HG03520 (cell line): ENCODE data around the gene PDE6A.
"Not testable (repeated sequence)": the region's sequence is repeated elsewhere in the genome, so short reads cannot be mapped to it uniquely, and the experiment has no call there.

ENCODE experiments used
- ATAC-seq: cut with Tn5 transposase; IDR thresholded peaks from one replicate; pipeline ENCODE4 v1.9.1; 2021; ENCODE audit warnings: mild to moderate bottlenecking, moderate library complexity; ENCODE audit not compliant: unreplicated experiment

The PDE6A gene

DNA sequence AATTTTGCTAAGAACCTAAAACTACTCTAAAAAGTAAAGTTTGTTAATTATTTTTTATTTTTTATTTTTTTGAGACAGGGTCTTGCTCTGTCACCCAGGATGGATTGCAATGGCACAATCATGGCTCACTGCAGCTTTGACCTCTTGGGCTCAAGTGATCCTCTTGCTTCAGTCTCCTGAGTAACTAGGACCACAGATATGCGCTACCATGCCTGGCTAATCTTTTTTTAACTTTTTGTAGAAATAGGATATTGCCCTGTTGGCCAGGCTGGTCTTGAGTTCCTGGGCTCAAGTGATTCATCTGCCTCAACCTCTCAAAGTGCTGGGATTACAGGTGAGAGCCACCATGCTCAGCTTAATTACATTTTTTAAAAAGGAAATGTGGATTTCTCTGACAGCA, 45.8 kb downstream of the PDE6A start:
- ATAC-seq, result no peak

DNA sequence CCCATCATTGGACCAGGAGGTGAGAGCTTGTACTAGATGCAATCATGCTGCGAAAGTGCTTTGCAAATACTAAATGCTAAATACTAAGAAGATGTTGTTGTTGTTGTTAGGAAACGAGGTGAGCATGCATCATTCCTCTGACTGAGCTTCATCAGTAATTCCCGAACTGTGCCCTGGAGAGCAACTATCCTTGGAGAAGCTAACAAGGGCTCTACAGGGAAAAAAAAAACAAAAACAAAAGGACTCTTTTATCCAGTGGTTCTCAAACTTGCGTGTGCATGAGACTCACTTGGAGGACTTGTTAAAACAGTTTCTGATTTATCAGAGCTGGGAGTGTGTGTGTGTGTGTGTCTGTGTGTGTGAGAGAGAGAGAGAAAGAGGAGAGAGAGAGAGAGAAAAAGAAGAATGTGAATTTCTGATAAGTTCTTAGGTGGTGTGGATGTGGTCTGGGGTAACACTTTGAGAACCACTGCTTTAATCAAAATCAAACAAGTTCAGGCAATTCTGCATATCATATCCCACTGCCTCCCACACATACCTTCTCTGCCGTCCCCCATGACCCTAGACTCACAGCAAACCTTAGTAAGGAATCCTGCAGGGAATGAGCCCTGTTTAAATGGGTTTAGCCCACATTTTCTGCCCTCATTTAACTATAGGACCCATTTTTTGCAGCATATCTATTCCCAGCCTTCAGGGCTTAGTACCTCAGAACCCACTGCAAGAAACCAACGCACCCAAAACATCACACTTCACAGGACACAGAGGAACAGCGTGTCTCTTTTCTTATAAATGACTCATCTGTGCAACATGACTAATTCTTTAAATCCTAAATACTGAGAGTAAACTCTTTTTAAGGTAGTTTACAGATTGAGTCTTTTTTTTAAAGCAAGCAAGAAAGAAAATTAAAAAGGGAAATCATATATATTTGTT, 48.9 kb downstream of the PDE6A start:
- no peak for ATAC-seq

DNA sequence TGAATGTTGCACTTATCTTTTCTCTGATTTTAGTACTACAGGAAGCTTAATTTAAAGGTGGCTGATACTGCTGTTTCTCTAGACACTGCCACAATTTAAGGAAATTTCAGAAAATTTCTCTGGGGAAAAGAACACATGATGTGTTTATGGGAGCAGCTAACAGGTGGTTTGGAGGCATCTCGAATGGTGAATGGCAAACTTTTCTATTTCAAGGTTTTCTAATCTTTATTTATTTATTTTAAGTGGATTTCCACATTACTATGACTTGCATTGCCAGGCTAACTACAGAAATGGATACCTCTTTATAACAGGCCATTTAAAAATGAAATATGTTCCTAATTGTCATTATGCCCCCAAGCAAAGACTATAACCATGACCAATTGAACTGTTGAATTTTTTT, 50.4 kb downstream of the PDE6A start:
- no peak for ATAC-seq

DNA sequence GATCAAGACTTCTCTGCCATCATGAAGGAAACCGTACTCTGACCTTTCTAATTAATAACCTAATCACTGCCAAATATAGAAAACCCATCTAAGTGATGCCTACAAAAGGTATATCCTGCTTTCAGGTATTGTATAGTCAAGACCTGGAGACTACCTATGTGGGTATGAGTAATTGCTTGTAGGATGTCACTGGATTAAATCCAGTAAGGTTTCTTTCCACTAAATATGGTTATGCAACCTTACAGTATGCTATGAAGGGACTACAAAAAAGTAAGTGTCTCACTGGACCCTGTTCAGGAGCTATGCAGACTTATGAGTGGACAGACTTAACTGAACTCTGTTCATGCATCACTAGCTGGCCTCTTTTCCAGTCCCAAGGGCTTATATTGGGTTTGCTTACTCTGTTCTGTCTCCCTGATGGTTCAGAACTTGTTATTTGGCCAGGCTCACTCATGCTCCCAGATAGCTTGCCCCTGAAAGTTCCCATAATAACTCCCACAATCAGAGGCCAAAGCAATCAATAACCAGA, 51.1 kb downstream of the PDE6A start:
- ATAC-seq, result no peak

DNA sequence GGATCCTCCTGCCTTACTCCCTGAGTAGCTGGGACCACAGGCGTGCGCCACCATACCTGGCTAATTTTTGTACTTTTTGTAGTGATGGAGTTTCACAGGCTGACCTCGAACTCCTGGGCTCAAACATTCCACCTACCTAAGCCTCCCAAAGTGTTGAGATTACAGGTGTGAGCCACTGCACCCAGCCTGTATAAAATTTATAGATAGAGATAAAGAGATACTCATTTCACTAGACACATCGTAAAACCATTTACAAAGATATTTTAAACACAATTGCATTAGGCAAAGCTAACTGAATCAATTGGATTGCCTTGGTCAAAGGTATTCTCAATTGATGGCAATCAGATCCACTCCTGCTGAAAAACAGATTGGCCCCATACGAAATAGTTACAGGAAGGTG, 52.0 kb downstream of the PDE6A start:
- ATAC-seq, result no peak

DNA sequence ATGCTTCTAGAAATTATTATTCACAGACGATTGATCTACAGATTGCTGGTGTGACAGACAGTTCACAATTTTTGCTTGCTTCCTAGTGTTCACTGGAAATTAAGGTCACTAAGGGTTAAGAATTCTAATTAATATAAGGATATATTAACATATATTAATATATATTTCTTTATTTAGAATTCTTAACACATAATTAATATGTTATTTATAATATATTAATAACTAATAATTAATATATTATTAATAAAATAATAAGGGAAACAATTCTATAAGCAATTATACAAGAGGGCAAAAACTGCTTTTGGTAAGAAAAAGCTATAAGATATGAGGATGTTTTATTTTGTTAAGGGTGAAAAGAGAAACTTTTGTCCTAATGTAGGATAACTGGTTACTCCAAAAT, 56.3 kb downstream of the PDE6A start:
- ATAC-seq, result no peak

DNA sequence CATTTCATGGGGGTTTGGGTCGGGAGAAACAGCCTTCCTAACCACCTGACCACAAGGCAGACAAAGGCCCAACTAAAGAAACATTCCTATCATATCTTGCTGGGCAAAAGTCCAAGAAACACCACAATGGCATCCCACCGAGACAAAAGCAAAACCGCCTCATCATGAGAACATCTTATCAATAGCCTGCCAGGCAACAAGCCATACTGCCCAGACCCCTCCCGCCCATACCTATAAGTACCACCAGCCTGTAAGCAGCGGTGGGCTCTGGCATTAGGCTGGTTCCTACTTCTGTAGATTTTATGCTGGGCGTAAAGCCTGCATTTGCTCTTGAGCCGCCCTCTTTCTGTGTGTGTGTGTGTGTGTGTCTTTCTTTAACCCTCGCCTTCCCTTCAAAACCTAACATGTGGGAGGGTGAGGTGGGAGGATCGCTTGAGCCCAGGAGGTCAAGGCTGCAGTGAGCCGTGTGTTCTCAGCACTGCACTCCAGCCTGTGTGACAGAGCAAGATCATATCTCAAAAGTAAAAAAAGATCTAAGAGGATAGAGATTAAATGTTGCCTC, 56.9 kb downstream of the PDE6A start:
- no peak for ATAC-seq

DNA sequence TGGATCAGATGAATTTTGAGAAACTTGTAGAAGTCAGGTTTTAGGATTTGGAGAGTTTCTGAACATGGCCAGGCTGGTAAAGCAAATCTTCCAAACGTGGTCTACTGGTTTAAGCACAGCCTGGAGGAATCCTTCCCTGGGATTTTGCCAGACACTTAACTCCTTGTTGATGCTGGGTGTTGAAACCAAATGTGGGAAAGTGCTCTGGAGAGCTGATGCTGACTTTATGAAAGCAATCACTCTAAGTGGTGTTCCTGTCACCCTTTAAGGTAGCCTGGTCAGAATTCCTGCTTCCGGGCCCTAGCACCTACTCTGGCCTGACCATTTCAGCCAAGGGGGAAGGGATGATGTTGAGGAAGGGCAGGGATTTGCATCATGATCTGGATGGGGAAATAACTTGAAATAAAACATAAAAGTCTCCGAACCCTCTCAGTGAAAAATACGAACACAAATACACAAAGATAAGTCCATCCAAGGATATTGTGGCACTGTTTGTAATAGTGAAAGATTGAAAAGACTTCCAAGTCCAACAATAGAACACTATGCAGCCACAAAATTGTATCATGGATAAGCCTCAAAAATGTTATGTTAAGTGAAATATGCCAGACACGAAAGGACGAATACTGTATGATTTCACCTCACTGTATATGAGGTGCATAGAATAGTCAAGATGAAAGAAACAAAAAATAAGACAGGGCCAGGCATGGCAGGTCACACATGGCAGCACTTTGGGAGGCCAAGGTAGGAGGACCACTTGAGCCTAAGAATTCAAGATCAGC, 57.7 kb downstream of the PDE6A start:
- no peak for ATAC-seq

DNA sequence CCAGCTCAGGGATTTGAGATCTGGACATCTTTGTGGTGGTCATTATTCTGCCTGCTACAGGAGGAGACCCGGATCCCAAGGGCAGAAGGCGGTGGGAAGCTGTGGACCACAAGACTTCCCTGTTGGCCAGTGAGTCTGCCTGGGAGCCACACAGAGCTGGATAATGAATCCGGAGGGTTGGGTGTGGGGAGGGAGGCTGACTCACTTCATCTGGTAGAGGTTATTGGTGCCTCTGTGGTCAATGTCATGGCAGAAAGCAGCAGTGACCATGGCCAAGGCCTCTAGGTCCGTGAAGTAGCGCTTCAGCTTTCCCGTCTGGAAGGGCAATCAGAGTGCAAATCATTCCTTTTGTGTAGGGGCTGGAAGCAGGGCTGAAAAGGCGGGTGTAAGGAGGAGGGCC, 58.5 kb downstream of the PDE6A start:
- no peak for ATAC-seq

DNA sequence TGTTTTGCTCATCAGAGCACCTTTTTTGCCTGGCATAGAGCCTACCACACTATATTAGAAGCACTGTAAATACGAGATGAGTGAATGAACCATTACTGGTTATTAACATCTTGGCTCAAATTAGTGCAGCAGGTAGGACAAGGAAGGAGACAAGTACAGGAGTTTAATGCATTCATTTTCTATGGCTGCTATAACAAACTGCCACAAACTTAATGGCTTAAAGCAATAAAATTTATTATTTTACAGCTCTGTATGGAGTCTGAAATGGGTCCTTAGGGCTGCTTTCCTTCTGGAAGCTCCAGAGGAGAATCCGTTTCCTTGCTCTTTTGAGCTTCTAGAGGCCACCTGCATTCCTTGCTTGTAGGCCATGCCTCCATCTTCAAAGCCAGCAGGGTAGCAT, 59.1 kb downstream of the PDE6A start:
- no peak for ATAC-seq

DNA sequence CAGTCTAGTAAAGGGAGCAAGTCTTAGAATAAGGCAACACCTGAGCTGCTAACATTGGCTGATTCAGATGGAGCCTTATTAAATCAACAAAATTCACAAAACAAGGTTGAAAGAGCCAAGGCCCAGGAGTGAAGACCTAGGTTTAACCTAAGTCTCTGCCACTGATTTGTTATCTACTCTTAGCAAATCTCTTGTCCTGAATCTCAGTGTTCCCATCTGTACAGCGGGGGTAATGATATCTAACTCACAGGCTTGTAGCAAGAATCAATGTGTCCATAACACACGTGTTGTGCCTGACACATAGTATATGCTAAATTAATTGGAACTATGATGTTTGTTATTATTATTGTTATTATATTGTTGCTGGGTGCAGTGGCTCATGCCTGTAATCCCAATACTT, 61.0 kb downstream of the PDE6A start:
- ATAC-seq, result no peak

DNA sequence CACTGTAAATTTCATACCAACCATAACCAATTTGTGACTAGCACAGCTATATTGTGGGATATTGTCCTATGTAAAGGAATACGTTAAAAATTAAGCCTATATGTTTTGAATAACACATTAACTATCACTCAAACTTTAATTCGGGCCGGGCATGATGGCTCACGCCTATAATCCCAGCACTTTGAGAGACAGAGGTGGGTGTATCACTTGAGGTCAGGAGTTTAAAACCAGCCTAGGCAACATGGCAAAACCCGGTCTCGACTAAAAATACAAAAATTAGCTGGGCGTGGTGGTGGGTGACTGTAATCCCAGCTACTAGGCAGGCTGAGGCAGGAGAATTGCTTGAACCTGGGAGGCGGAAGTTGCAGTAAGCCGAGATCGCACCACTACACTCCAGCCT, 62.0 kb downstream of the PDE6A start:
- not testable (repeated sequence) for ATAC-seq

DNA sequence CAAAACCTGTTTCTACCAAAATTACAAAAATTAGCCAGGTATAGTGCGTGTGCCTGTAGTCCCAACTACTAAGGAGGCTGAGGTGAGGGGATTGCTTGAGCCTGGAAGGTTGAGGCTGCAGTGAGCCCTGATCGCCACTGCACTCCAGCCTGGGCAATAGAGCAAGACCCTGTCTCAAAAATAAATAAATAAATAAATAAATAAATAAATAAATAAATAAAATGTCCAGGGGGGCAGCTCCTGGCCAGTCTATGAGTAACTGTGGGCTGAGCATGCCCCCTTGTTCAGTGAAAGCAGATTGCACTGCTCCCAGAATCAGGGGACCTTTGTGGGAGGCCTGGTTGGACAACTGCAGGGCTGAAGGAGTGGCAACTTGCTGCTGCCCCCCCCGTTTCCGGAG, 62.7 kb downstream of the PDE6A start:
- no peak for ATAC-seq

DNA sequence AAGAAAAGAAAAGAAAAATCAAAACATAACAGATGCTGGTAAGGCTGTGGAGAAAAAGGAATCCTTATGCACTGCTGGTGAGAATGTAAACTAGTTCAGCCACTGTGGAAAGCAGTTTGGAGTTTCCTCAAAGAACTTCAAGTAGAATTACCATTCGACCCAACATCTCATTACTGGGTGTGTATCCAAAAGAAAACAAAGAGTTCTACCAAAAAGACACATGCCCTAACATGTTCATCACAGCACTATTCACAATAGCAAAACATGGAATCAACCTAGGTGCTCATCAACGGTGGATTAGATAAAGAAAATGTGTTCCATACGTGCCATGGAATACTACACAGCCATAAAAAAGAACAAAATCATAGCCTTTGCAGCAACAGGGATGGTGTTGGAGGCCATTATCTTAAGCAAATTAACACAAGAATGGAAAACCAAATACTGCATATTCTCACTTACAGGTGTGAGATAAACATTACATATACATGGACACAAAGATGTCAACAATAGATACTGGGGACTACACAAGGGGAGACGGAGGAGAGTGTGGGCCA, 63.4 kb downstream of the PDE6A start:
- no peak for ATAC-seq

DNA sequence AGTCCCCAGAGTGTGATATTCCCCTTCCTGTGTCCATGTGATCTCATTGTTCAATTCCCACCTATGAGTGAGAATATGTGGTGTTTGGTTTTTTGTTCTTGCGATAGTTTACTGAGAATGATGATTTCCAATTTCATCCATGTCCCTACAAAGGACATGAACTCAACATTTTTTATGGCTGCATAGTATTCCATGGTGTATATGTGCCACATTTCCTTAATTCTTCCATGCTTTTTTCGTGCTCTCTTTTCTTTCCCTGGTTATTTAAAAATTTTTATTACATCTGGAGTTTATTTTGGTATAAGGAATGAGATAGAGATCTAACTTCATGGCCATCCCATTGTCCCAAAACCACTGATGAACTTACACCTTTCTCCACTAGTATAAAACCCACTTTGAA, 65.0 kb downstream of the PDE6A start:
- ATAC-seq, result not testable (repeated sequence)

DNA sequence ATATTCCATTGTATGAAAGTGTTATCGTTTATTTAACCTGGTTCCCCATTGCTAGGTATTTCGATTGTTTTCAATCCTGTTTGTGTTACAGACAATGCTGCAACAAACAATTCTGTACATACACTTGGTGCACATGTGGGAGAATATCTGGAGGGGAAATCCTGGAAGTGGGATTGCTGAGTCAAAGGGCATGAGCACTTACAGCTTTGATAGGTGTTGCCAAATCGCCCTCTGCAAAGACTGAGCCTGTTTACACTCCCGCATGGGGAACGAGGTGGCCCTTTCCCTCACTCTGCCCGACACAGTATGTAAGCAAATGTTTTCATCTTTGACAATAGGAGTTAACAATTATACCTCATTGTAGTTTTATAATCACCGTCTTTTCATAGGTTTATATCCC, 66.2 kb downstream of the PDE6A start:
- ATAC-seq, result no peak

DNA sequence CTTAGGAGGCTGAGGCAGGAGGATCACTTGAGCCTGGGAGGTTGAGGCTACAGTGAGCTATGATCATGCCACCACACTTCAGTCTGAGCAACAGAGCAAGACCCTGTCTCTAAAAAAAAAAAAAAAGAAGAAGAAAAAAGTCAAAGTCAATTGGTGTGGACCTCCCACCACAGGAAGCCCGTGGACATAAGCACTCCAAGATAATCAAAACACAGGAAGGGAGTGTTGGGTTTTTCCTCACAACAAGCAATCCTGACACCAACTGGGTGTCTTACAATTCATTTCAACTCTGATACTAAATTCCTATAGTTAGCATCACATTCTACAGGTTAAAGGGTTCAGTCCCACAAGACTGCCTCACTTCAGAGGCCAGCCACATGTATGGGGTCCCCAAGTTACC, 70.7 kb downstream of the PDE6A start:
- no peak for ATAC-seq

DNA sequence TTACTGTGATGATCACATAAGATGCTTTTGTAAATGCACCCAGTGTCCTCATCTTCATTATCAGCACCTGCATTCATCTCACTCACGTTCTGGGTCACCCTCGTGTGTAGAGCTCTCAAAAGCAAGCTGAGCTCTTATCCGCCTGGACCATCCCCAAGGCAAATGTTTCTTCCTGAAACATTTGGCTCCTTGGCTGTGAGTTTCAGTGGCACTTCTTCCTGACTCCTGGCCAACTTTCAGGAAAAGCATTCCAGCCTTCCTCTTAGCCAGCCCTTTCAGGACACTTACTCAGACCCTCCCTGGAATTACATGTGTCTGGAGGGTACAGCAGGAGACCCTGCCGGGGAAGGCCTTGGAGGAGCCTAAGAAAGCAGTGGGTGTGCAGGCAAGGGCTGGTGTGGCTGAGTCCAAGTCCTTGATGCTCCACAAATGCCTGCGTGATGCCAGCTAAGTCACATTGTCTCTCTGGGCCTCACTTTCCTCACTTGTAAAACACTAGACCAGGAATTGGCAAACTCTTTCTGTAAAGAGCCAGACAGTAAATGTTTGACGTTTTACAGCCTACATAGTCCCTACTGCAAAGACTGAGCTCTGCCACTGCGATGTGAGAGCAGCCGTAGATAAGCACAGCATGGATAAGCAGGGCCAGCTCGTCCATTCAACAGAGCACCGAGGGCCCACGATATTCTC, 72.1 kb downstream of the PDE6A start:
- no peak for ATAC-seq

DNA sequence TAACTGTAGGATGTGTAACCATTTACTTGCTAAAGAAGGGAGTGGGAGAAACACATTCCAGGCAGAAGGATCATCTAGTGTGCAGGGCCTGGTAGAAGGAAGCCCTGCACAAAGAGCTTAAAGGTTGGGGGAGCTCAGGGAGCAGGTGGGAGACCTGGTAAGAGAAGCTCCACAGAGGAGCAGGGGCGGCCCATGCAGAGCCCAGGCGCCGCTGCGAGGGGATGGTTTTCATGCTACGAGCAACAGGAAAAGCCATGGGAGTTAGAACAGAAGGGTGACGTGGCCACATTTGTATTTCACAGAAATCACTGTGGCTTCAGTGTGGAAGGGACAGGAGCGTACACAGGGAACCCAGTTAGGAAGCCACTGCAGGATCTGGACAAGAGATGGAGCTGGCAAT, 73.1 kb downstream of the PDE6A start:
- no peak for ATAC-seq

DNA sequence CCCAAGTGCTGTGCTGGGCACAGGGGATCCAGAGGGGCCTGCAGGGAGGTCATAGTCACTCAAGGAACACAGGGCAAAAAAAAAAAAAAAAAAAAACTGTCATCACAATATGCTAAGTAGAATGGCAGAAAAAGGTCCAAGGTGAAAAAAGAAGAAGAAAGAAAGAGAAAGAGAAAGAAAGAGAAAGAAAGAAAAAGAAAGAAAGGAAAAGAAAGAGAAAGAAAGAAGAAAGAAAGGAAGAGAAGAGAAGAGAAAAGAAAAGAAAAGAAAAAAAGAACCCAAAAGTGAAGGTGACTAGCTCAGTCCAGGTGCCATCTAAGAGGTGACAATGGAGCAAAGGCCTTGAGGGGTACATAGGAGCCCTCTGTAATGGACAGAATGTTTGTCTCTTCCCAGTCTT, 73.9 kb downstream of the PDE6A start:
- no peak for ATAC-seq

DNA sequence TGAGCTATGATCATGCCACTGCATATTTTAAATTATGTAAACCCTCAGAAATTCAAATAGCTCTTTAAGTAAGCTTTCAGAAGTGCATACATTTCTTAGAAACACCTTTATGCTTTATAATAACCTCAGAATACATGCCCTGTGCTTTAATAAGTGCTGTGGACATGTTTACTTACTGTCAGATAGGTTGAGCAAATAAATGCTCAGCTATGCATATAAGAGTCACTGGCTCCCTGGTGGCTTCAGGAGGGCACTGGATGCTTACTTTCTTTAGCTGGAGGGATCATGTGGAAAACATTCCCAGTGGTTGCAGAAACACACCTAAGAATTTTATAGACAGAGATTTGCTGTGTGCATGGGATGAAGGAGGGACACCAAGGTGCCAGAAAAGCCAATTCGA, 74.4 kb downstream of the PDE6A start:
- no peak for ATAC-seq
